ENCODE results near the gene PLAU. TPM values are rescaled to one million over a fixed set of nuclear protein-coding genes. Genes with fewer than 3 reads are reported as not detected.

Gene PLAU
- total and polyA plus RNA-seq, 9 of the 15 experiments (the other 6 are each of a cell fraction or from before 2014, with no cell fraction given): 2.1 to 16.9 (median 3.3) TPM

DNA sequence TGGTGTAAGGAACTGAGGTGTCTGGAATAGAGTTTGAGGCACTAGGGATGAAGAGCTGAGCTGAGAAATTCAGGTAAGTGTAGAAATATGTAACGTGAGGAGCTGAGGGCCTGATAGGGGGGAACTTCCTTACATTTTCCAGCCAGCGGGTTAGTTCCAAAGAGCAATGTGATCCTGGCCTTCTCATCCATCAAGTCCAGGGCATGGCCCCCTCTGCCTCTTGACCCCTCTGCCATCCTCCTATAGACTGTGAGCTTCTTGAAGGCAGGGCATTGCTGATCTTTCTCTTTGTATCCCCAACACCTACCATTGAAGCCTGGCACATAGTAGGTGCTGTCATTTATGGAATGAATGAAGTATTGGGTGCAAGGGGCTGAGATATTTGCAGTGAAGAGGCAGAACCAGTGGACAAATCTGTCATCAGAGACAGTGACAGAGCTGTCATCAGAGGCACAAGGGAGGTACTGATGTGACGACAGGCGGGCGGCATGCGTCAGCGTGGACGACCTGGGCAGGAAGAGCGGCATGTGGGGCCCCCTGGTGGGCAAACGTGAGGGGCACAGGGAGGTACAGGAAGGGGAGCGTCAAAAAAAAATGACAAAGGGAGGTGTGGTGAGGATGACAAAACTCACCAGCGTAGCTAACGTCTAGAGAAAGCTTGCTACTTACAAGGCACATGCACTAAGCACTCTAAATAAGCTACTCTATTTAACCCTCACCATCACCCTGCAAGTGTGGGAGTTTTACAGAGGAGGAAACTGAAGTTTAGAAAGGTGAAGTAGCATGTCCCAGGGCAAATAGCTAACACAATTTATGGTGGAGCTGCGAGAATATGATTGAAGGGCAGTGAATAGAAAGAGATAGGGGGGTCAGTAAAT is 31.4 kb upstream of the PLAU start (continued):
- TF ChIP-seq PTTG1 (tag; IDR thresholded peaks at IDR 0.05; ENCODE audit: low read depth): no peak
- TF ChIP-seq, protein P1, sequence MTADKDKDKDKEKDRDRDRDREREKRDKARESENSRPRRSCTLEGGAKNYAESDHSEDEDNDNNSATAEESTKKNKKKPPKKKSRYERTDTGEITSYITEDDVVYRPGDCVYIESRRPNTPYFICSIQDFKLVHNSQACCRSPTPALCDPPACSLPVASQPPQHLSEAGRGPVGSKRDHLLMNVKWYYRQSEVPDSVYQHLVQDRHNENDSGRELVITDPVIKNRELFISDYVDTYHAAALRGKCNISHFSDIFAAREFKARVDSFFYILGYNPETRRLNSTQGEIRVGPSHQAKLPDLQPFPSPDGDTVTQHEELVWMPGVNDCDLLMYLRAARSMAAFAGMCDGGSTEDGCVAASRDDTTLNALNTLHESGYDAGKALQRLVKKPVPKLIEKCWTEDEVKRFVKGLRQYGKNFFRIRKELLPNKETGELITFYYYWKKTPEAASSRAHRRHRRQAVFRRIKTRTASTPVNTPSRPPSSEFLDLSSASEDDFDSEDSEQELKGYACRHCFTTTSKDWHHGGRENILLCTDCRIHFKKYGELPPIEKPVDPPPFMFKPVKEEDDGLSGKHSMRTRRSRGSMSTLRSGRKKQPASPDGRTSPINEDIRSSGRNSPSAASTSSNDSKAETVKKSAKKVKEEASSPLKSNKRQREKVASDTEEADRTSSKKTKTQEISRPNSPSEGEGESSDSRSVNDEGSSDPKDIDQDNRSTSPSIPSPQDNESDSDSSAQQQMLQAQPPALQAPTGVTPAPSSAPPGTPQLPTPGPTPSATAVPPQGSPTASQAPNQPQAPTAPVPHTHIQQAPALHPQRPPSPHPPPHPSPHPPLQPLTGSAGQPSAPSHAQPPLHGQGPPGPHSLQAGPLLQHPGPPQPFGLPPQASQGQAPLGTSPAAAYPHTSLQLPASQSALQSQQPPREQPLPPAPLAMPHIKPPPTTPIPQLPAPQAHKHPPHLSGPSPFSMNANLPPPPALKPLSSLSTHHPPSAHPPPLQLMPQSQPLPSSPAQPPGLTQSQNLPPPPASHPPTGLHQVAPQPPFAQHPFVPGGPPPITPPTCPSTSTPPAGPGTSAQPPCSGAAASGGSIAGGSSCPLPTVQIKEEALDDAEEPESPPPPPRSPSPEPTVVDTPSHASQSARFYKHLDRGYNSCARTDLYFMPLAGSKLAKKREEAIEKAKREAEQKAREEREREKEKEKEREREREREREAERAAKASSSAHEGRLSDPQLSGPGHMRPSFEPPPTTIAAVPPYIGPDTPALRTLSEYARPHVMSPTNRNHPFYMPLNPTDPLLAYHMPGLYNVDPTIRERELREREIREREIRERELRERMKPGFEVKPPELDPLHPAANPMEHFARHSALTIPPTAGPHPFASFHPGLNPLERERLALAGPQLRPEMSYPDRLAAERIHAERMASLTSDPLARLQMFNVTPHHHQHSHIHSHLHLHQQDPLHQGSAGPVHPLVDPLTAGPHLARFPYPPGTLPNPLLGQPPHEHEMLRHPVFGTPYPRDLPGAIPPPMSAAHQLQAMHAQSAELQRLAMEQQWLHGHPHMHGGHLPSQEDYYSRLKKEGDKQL (CRISPR knock-in tag; IDR thresholded peaks at IDR 0.05; ENCODE audit: borderline replicate concordance): no peak
- TF ChIP-seq ZNF134 (CRISPR knock-in tag; conservative IDR thresholded peaks at IDR 0.05): no peak
- peak; percentile 89 for TF ChIP-seq ETV1 (tag; conservative IDR thresholded peaks at IDR 0.05; ENCODE audit: low read depth)
- no peak for TF ChIP-seq KDM5B (IDR thresholded peaks at IDR 0.05; ENCODE audit: insufficient replicate concordance, low read depth, low read length)
- no peak for TF ChIP-seq POLR2H (tag; IDR thresholded peaks at IDR 0.05; ENCODE audit: low read depth)
- no peak for TF ChIP-seq ZNF174 (CRISPR knock-in tag; IDR thresholded peaks at IDR 0.05)
- peak; percentile 94 for TF ChIP-seq JUND (IDR thresholded peaks at IDR 0.05; ENCODE audit: borderline replicate concordance, low read depth, low read length)
- peak; percentile 91; the same call in 2 of the 3 replicates for TF ChIP-seq JUND (tag; IDR thresholded peaks at IDR 0.05; ENCODE audit: borderline replicate concordance, low read depth, low read length)
- TF ChIP-seq, protein P2, sequence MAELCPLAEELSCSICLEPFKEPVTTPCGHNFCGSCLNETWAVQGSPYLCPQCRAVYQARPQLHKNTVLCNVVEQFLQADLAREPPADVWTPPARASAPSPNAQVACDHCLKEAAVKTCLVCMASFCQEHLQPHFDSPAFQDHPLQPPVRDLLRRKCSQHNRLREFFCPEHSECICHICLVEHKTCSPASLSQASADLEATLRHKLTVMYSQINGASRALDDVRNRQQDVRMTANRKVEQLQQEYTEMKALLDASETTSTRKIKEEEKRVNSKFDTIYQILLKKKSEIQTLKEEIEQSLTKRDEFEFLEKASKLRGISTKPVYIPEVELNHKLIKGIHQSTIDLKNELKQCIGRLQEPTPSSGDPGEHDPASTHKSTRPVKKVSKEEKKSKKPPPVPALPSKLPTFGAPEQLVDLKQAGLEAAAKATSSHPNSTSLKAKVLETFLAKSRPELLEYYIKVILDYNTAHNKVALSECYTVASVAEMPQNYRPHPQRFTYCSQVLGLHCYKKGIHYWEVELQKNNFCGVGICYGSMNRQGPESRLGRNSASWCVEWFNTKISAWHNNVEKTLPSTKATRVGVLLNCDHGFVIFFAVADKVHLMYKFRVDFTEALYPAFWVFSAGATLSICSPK (IDR thresholded peaks at IDR 0.05; ENCODE audit: borderline replicate concordance): peak; percentile 16; the same call in 1 of the 2 replicates
- TF ChIP-seq, protein P3, sequence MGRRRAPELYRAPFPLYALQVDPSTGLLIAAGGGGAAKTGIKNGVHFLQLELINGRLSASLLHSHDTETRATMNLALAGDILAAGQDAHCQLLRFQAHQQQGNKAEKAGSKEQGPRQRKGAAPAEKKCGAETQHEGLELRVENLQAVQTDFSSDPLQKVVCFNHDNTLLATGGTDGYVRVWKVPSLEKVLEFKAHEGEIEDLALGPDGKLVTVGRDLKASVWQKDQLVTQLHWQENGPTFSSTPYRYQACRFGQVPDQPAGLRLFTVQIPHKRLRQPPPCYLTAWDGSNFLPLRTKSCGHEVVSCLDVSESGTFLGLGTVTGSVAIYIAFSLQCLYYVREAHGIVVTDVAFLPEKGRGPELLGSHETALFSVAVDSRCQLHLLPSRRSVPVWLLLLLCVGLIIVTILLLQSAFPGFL (CRISPR knock-in tag; IDR thresholded peaks at IDR 0.05): no peak
- no peak for TF ChIP-seq RBM34 (IDR thresholded peaks at IDR 0.05; ENCODE audit: borderline replicate concordance, insufficient read depth, low read length)
- TF ChIP-seq ZNF282 (CRISPR knock-in tag; IDR thresholded peaks at IDR 0.05): no peak
- TF ChIP-seq, protein P4, sequence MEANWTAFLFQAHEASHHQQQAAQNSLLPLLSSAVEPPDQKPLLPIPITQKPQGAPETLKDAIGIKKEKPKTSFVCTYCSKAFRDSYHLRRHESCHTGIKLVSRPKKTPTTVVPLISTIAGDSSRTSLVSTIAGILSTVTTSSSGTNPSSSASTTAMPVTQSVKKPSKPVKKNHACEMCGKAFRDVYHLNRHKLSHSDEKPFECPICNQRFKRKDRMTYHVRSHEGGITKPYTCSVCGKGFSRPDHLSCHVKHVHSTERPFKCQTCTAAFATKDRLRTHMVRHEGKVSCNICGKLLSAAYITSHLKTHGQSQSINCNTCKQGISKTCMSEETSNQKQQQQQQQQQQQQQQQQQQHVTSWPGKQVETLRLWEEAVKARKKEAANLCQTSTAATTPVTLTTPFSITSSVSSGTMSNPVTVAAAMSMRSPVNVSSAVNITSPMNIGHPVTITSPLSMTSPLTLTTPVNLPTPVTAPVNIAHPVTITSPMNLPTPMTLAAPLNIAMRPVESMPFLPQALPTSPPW (CRISPR knock-in tag; IDR thresholded peaks at IDR 0.05): peak; percentile 74
- TF ChIP-seq SP2 (IDR thresholded peaks at IDR 0.05; ENCODE audit: extremely low read depth, low read depth, low read length, poor library complexity, severe bottlenecking): no peak
- no peak for TF ChIP-seq GTF2F1 (IDR thresholded peaks at IDR 0.05; ENCODE audit: low read depth, low read length)

All from K562 (cell line).